IMR-90 (cell line): Measurements from ENCODE around the gene FAAP100.

ENCODE experiments used
- POLR2A ChIP-seq: IDR thresholded peaks from 2 replicates; pipeline ENCODE4 v1.6.1; 2012; ENCODE audit warnings: mild to moderate bottlenecking, low read depth, low read length
- TF ChIP-seq, protein P1 (sequence below): conservative IDR thresholded peaks from 2 replicates; pipeline ENCODE4 v1.5.1; 2012; ENCODE audit warnings: mild to moderate bottlenecking, low read depth, low read length, improper control_type of control experiment

DNA sequence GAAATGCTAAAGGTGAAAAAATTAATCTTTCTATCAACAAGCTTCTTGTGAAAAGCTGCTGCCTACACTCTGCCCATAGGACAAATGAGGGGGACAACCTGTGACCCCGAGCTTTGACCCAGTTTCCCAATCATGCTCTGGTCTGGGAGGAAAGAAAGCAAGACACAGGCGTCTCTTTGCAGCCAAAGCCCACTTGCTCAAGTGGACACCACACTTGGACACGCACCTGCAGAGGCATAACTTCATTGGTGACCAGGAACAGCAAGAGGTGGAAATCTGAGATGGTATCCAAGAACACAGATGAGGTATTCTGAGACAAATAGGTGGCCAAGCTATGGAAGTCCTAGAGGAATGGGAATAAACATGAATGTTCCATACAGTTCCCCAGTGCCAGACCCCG lies 15.0 kb upstream of the FAAP100 start:
- TF ChIP-seq, protein P1, sequence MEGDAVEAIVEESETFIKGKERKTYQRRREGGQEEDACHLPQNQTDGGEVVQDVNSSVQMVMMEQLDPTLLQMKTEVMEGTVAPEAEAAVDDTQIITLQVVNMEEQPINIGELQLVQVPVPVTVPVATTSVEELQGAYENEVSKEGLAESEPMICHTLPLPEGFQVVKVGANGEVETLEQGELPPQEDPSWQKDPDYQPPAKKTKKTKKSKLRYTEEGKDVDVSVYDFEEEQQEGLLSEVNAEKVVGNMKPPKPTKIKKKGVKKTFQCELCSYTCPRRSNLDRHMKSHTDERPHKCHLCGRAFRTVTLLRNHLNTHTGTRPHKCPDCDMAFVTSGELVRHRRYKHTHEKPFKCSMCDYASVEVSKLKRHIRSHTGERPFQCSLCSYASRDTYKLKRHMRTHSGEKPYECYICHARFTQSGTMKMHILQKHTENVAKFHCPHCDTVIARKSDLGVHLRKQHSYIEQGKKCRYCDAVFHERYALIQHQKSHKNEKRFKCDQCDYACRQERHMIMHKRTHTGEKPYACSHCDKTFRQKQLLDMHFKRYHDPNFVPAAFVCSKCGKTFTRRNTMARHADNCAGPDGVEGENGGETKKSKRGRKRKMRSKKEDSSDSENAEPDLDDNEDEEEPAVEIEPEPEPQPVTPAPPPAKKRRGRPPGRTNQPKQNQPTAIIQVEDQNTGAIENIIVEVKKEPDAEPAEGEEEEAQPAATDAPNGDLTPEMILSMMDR: no peak
- no peak for TF ChIP-seq POLR2A
